MM.1S (cell line): ENCODE data around the gene LDHA.

Experiments used
- EZH2 ChIP-seq: fragments of 300-600 bp; sonication (generic); optimal IDR thresholded peaks from 2 replicates; pipeline ENCODE3; 2017; ENCODE audit warnings: low read depth, mild to moderate bottlenecking, antibody characterized with exemption, low read length, mixed read lengths
- TF ChIP-seq, protein P1 (sequence below): fragments of 300-600 bp; sonication (generic); IDR thresholded peaks from 2 replicates; pipeline ENCODE4 v1.5.1; 2016; ENCODE audit warnings: antibody characterized with exemption, low read length, mixed read lengths

DNA sequence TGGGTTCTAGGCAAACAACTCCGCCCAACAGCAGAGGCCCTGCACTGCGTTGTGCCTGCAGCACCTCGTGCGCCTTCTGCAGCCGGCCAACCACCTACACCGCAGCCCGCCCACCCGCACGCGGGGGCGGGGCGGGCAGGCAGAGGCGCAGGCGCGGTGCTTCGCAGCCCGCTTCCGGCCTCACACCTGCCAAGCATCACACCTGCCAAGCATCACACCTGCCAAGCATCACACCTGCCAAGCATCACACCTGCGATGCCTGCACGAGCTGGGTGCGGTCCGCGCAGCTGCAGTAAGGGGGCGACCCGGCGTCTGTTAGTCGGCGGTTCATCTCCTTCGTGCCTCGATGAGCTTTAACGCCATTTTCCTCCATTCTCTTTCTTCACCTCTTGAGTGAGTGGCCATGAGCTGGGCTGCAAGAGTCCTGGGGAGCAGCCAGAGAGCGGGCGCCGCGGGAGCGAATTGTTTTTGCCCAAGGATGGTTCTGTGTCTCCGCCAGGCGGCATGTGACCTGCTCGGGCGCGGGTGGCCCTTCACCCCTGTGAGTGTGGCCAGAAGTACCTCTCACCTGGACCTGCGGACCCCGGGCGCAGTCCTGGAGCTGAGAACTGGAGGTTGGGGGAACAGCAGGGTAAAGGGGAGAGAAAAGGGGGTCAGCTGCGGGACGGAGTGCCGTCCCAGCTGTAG lies 61.5 kb downstream of the LDHA start, which contains the start of gene LDHAL6A:
- TF ChIP-seq, protein P1, sequence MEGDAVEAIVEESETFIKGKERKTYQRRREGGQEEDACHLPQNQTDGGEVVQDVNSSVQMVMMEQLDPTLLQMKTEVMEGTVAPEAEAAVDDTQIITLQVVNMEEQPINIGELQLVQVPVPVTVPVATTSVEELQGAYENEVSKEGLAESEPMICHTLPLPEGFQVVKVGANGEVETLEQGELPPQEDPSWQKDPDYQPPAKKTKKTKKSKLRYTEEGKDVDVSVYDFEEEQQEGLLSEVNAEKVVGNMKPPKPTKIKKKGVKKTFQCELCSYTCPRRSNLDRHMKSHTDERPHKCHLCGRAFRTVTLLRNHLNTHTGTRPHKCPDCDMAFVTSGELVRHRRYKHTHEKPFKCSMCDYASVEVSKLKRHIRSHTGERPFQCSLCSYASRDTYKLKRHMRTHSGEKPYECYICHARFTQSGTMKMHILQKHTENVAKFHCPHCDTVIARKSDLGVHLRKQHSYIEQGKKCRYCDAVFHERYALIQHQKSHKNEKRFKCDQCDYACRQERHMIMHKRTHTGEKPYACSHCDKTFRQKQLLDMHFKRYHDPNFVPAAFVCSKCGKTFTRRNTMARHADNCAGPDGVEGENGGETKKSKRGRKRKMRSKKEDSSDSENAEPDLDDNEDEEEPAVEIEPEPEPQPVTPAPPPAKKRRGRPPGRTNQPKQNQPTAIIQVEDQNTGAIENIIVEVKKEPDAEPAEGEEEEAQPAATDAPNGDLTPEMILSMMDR, result no peak
- TF ChIP-seq EZH2, result no peak
